WTC11 (cell line): ENCODE results near the gene STX8. TPM values are rescaled to one million over a fixed set of nuclear protein-coding genes. Genes with fewer than 3 reads are reported as not detected.
A peak's percentile ranks its signal among the peaks of the same experiment; 100 is the strongest.

Experiments used
- ATAC-seq: fragments of 200-7000 bp; cut with Tn5 transposase; 2 replicates; pipeline ENCODE4 v1.10.0; 2021; ENCODE audit warnings: mild to moderate bottlenecking, moderate library complexity
- CTCF ChIA-PET: fragments of 300-600 bp; sonication (Branson Sonifier 250); formaldehyde crosslinking; loops from one replicate; lab custom pipeline; 2021; ENCODE audit warnings: antibody characterized with exemption; lab: Charles Lee
- POLR2A ChIA-PET: fragments of 350-600 bp; sonication (Branson Sonifier 250); formaldehyde crosslinking; loops from one replicate; lab custom pipeline; 2021; ENCODE audit warnings: antibody characterized with exemption; lab: Charles Lee
- DNase-seq: peaks from one replicate; pipeline ENCODE4 v3.0.0; 2021; ENCODE audit warnings: low spot score
- H3K27ac Mint-ChIP-seq: 2 replicates; pipeline ENCODE4 v1.8.0; 2021; ENCODE audit warnings: mixed read lengths
- H3K27me3 Mint-ChIP-seq: 2 replicates; pipeline ENCODE4 v1.8.0; 2021; ENCODE audit warnings: low read depth, mild to moderate bottlenecking, moderate library complexity, mixed read lengths
- H3K36me3 Mint-ChIP-seq: 2 replicates; pipeline ENCODE4 v1.8.0; 2021; ENCODE audit warnings: mixed read lengths
- H3K4me1 Mint-ChIP-seq: 2 replicates; pipeline ENCODE4 v1.8.0; 2022; ENCODE audit warnings: mixed read lengths
- H3K4me3 Mint-ChIP-seq: 2 replicates; pipeline ENCODE4 v1.8.0; 2021; ENCODE audit warnings: mild to moderate bottlenecking, moderate library complexity, mixed read lengths
- H3K9me3 Mint-ChIP-seq: 2 replicates; pipeline ENCODE4 v1.8.0; 2021; ENCODE audit warnings: mixed read lengths
- ARID4B ChIP-seq: sonication (generic); formaldehyde crosslinking; IDR thresholded peaks from 2 replicates; pipeline ENCODE4 v1.8.0; 2023; ENCODE audit warnings: missing genetic modification reagents, mild to moderate bottlenecking, borderline replicate concordance
- ATF3 ChIP-seq: sonication (generic); formaldehyde crosslinking; conservative IDR thresholded peaks from 2 replicates; pipeline ENCODE4 v1.8.1; 2022; ENCODE audit warnings: mild to moderate bottlenecking, missing genetic modification reagents
- CREB1 ChIP-seq: sonication (generic); formaldehyde crosslinking; IDR thresholded peaks from 2 replicates; pipeline ENCODE4 v1.8.0; 2023; ENCODE audit warnings: mild to moderate bottlenecking, missing genetic modification reagents
- E2F5 ChIP-seq: sonication (generic); formaldehyde crosslinking; IDR thresholded peaks from 2 replicates; pipeline ENCODE4 v1.8.1; 2022; ENCODE audit warnings: mild to moderate bottlenecking, moderate library complexity, missing genetic modification reagents
- ERG ChIP-seq: fragments of 250-450 bp; sonication (Bioruptor Pico); IDR thresholded peaks from 2 replicates; pipeline ENCODE4 v1.8.0; 2021; ENCODE audit warnings: mild to moderate bottlenecking
- FOXP4 ChIP-seq: sonication (generic); formaldehyde crosslinking; IDR thresholded peaks from 2 replicates; pipeline ENCODE4 v1.8.0; 2022; ENCODE audit warnings: mild to moderate bottlenecking, missing genetic modification reagents
- GRHL2 ChIP-seq: fragments of 250-450 bp; sonication (Bioruptor Pico); IDR thresholded peaks from 2 replicates; pipeline ENCODE4 v1.8.0; 2022; ENCODE audit warnings: mild to moderate bottlenecking, moderate library complexity; ENCODE audit not compliant: insufficient replicate concordance, severe bottlenecking
- MXD4 ChIP-seq: fragments of 250-450 bp; sonication (Bioruptor Pico); IDR thresholded peaks from 2 replicates; pipeline ENCODE4 v1.8.0; 2021; ENCODE audit warnings: mild to moderate bottlenecking, moderate library complexity, borderline replicate concordance
- NFATC4 ChIP-seq: fragments of 250-450 bp; sonication (Bioruptor Pico); IDR thresholded peaks from 2 replicates; pipeline ENCODE4 v1.9.0; 2021; ENCODE audit warnings: mild to moderate bottlenecking
- NFE2L1 ChIP-seq: sonication (generic); formaldehyde crosslinking; IDR thresholded peaks from 2 replicates; pipeline ENCODE4 v1.8.1; 2023; ENCODE audit warnings: missing genetic modification reagents
- NR3C1 ChIP-seq: sonication (generic); formaldehyde crosslinking; conservative IDR thresholded peaks from 2 replicates; pipeline ENCODE4 v1.8.1; 2023; ENCODE audit warnings: low read depth, mild to moderate bottlenecking, missing genetic modification reagents
- SOX15 ChIP-seq: fragments of 250-450 bp; sonication (Bioruptor Pico); IDR thresholded peaks from 2 replicates; pipeline ENCODE4 v1.9.0; 2021; ENCODE audit warnings: mild to moderate bottlenecking
- SP1 ChIP-seq: sonication (generic); formaldehyde crosslinking; conservative IDR thresholded peaks from 2 replicates; pipeline ENCODE4 v1.8.1; 2022; ENCODE audit warnings: missing genetic modification reagents
- TEAD4 ChIP-seq: sonication (generic); formaldehyde crosslinking; IDR thresholded peaks from 2 replicates; pipeline ENCODE4 v1.8.0; 2022; ENCODE audit warnings: mild to moderate bottlenecking, missing genetic modification reagents
- ZBTB43 ChIP-seq: sonication (generic); formaldehyde crosslinking; IDR thresholded peaks from 2 replicates; pipeline ENCODE4 v1.8.1; 2023; ENCODE audit warnings: mild to moderate bottlenecking, missing genetic modification reagents
- ZNF219 ChIP-seq: sonication (generic); formaldehyde crosslinking; IDR thresholded peaks from 2 replicates; pipeline ENCODE4 v1.8.0; 2023; ENCODE audit warnings: missing genetic modification reagents, mild to moderate bottlenecking, borderline replicate concordance
- ZNF281 ChIP-seq: sonication (generic); formaldehyde crosslinking; IDR thresholded peaks from 2 replicates; pipeline ENCODE4 v1.8.0; 2023; ENCODE audit warnings: mild to moderate bottlenecking, missing genetic modification reagents
- ZNF396 ChIP-seq: fragments of 250-450 bp; sonication (Bioruptor Pico); IDR thresholded peaks from 2 replicates; pipeline ENCODE4 v1.8.0; 2021; ENCODE audit warnings: mild to moderate bottlenecking, moderate library complexity, borderline replicate concordance
- ZNF423 ChIP-seq: fragments of 250-450 bp; sonication (Bioruptor Pico); IDR thresholded peaks from 2 replicates; pipeline ENCODE4 v2.1.2; 2022; ENCODE audit warnings: mild to moderate bottlenecking, moderate library complexity
- total RNA-seq: library from RNA; stranded (reverse); gene quantifications from 3 replicates; pipeline ENCODE4 v1.2.3, GENCODE V29; 2021

STX8 gene
- total RNA-seq, 1 experiment from 2014 or later, result 39.9 TPM

- TF ChIP-seq NFE2L1 (CRISPR knock-in tag) (no peak), SP1 (CRISPR knock-in tag) (no peak), ZNF281 (CRISPR knock-in tag) (no peak)
- POLR2A ChIA-PET, result interaction anchor here (0.6 to 0.7 kb wide), 2 partner anchors 31 to 37 kb away, joined by 5 read pairs; no protein-coding TSS in a partner anchor
- H3K9me3 Mint-ChIP-seq, result no peaks in the 10 kb centered on the region
- H3K4me1 Mint-ChIP-seq, result peaks cover 20% of the 10 kb centered on the region
- no peak overlapping the region for H3K4me3 Mint-ChIP-seq
- CTCF ChIA-PET, result interaction anchor here (0.6 to 1.8 kb wide), 3 partner anchors 197 to 641 kb away, joined by 3 to 6 read pairs (median 4); no protein-coding TSS in a partner anchor
- ATAC-seq (no peak), DNase-seq (no peak)
- no peak overlapping the region; the same call in 1 of the 2 replicates for H3K27ac Mint-ChIP-seq
- H3K27me3 Mint-ChIP-seq, result peaks cover 8% of the 10 kb centered on the region
- H3K36me3 Mint-ChIP-seq, result no peaks in the 10 kb centered on the region
Measured at GRCh38 chr17:9324864-9325263, 250.8 kb downstream of the STX8 start.

- peaks cover 4% of the 10 kb centered on the region; the same call in 1 of the 2 replicates for H3K27me3 Mint-ChIP-seq
- ATAC-seq, result no peak
- peaks cover 9% of the 10 kb centered on the region for H3K9me3 Mint-ChIP-seq
- H3K4me1 Mint-ChIP-seq, result peaks cover 11% of the 10 kb centered on the region
- ChIA-PET CTCF (no interaction called here), POLR2A (no interaction called here)
- H3K36me3 Mint-ChIP-seq, result peaks cover 7% of the 10 kb centered on the region
- TF ChIP-seq ZNF423, result peak; percentile 98
- TF ChIP-seq MXD4 (CRISPR knock-in tag), result no peak
- no peak for DNase-seq
- H3K4me3 Mint-ChIP-seq, result no peak overlapping the region
- no peak overlapping the region for H3K27ac Mint-ChIP-seq
Measured at GRCh38 chr17:9322326-9322725, 253.3 kb downstream of the STX8 start.

- H3K4me1 Mint-ChIP-seq, result peaks cover 11% of the 10 kb centered on the region
- no peak for DNase-seq
- H3K27ac Mint-ChIP-seq, result no peak overlapping the region
- CTCF ChIA-PET, result no interaction called here
- POLR2A ChIA-PET, result no interaction called here
- peaks cover 7% of the 10 kb centered on the region for H3K36me3 Mint-ChIP-seq
- H3K4me3 Mint-ChIP-seq, result no peak overlapping the region
- no peak for ATAC-seq
- peaks cover 10% of the 10 kb centered on the region for H3K9me3 Mint-ChIP-seq
- peaks cover 4% of the 10 kb centered on the region; the same call in 1 of the 2 replicates for H3K27me3 Mint-ChIP-seq
- TF ChIP-seq ATF3 (CRISPR knock-in tag) (no peak), E2F5 (CRISPR knock-in tag) (no peak), ZBTB43 (CRISPR knock-in tag) (no peak), FOXP4 (CRISPR knock-in tag) (no peak), MXD4 (CRISPR knock-in tag) (no peak), ZNF396 (no peak), GRHL2 (no peak), CREB1 (CRISPR knock-in tag) (no peak), ERG (CRISPR knock-in tag) (no peak), ARID4B (CRISPR knock-in tag) (no peak), NFATC4 (CRISPR knock-in tag) (no peak), ZNF219 (no peak), TEAD4 (CRISPR knock-in tag) (no peak), NR3C1 (CRISPR knock-in tag) (no peak), SOX15 (CRISPR knock-in tag) (no peak)
Measured at GRCh38 chr17:9321890-9322289, 253.7 kb downstream of the STX8 start.
